HG03342 (cell line): Measurements from ENCODE around the gene PSMD1.

Experiments
- ATAC-seq: cut with Tn5 transposase; IDR thresholded peaks from one replicate; pipeline ENCODE4 v1.9.1; 2021; ENCODE audit warnings: mild to moderate bottlenecking, moderate library complexity; ENCODE audit not compliant: unreplicated experiment

PSMD1 gene

DNA sequence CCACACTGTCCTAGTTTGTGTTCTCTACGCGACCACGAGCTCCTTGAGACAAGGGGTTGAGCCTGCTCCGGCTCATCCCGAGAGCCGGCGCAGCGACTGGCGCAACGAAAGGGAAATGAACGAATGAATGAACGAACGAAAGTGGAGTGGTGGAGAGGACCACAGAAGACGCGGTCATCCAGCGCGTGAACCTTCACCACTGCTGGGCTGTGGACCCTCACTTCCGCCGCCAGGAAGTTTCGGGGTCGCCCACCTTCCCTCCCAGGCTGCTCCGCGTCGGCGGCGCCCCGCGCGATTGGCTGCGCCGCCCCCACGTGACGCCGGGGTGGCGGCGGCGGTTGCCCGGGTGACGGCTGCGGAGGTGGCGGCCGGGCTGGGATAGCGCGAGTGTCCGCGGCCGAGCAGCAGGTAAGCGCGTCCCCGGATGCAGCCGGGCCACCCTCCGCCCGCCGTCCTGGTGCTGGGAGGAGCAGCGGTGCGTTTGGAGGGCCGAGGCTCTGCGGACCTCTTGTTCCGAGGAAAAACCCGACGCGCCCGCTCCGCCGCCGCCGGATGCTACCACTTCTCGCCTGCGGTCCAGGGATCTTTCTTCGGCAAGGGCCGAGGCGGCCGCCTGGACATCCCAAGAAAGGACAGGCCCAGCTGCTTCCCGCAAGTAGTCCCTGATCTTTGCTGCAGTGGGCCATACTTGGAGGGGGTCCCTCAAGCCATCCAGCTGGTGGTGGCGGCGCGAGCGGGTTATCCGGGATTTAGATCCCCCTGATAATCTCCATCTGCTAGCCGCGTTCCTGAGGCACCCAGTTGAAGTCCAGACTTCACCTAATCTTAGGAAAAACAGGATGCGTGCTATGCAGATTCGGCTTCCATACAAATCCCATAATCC lies 141.9 kb downstream of the PSMD1 start, which contains the start of gene ARMC9:
Gene ARMC9, plus strand, starts transcription at position 341 of the 883 bp plus-strand sequence. CDS start 7,608 bp downstream, outside the sequence.
- peak; percentile 97 for ATAC-seq

DNA sequence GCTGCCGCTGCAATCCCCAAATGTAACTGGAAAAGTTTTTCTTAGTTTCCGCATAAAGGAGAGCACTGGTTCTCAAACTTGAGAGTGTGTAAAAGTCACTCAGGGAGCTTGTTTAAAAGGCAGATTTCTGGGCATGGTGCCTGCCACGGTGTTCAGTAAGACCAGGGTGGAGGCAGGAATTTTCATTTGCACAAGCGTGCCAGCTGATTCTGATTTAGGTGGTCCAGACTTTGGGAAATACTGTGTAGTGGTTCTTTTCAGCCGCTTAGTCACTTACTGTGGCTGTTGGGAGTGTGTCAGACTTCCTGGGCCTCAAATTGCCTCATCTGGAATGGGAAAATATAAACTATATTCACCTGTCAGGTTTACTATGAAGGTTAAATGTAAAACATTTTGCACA lies 142.6 kb downstream of the PSMD1 start:
- ATAC-seq, result no peak

DNA sequence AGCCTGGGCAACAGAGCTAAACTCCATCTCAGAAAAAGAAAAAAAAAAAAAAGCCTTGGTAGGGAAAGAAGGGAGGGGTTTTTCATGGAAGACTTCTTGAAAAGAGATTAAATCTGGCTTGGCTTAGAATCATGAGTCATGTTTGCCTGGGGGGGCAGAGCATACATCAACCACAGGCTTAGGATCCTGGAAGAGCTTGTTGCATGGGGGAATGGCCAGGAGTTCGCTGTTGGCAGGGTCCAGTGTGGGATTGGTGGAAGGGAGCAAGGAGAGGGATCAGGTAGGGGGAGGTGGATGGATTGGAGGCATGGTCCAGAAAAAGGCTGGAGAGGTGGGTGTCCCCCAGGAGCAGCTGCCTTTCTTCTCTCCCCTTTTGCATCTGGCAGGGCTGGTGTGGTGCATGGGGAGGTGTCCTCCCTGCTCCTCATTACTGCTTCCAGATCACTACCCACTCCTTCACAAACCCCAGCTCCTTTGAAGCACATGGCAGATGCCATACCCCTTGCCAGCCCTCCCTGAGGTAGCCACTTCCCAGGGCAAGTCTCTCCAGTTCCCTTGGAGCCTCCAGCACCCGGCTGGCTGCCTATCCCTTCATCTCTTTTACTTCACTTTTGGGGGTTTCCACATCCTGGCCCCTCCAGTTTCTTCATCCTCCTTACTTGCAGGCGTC lies 144.3 kb downstream of the PSMD1 start:
- ATAC-seq, result no peak

DNA sequence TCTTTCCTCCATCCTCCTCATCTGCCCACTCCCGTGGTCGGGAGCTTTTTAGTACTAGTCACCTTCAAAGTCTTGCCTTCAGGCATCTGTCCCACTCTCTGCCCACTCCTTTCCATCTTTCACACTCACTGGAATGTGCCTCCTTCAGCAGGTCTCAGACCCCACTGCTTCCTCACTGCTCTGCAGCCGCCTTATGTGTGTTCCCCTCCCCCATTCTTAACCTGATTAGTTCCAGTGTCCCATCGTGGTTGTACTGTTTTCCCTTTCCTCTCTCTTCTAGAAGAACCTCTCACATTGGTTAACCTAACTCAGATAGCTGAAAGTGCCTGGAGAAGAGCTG lies 144.8 kb downstream of the PSMD1 start:
- ATAC-seq, result no peak

DNA sequence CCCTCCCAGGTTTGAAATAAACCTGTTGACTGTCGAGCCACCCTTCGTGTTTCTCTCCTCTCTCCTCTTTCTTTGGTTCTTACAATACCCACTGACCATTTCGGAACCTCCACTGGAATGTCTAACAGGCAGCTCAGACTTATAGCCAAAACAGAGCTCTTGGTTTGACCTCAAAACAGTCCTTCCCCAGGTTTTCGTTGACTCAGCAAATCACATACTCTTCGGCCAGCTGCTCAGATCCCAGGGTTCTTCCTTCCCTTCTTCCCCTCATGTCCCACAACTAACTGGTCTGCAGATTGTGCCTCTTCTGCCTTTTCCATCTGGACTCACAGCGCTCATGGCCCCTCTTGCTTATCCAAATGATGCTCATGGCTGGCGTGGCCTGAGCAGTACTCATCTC lies 146.4 kb downstream of the PSMD1 start:
- ATAC-seq, result no peak

DNA sequence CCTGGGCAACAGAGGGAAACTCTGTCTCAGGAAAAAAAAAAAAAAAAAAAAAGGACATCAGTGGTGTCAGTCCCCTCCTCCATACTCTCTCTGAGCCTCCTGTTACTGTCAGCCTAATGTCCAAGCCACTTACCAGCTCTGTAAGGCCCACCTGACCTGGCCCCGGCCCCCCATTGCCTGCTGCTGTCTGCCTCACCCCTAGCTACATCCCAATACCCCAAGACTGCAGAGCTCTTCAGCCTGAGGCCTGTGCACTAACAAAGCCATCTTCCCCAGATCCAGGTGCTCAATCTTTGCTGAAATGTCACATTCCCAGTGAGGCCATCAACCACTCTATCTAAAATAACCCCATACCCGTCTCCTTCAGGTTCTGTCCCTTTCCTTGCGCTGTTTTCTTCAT lies 147.5 kb downstream of the PSMD1 start:
- ATAC-seq, result no peak

DNA sequence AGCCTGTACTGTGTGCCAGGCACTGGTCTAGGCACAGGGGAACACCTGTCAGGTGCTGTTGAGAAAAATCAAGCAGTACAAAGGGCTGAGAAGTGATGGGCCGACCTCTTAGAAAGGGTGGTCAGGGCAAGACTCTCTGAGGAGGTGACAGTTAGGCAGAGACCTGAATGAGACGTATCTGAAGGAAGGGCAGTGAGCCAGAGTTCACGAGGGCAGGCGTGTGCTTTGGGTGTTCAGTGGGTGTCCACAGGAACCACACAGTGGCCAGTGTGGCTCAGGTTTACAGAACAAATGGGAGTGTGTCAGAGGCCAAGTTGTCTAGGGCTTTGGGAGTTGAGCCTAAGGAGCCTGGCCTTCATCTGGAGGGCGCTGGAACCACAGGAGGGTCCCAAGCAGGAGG lies 147.9 kb downstream of the PSMD1 start:
- no peak for ATAC-seq

DNA sequence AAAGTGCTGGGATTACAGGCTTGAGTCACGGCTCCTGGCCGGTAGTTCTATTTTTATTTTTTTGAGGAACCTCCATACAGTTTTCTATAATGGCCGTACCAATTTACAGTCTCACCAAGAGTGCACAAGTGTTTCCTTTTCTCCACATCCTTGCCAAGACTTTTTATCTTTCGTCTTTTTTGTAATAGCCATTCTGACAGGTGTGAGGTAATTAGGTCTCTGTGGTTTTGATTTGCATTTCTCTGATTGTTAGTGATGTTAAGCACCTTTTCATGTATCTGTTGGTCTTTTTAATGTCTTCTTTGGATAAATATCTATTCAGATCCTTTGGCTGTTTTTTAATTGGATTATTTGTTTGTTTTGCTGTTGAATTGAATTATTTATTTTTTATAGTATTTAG lies 151.1 kb downstream of the PSMD1 start:
- ATAC-seq, result no peak

DNA sequence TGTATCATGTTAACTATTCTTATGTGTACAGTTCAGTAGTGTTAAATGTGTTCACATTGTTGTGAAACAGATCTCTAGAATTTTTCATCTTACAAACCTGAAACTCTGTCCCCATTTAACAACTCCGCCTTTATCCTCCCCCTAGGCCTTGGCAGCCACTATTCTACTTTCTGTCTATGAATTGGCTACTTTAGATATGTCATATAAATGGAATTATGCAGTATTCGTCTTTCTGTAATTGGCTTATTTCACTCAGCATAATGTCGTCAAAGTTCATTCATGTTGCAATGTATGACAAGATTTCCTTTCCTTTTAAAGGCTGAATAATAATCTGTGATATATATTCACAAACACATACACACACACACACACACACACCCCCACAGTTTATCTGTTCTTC lies 154.1 kb downstream of the PSMD1 start:
- no peak for ATAC-seq

DNA sequence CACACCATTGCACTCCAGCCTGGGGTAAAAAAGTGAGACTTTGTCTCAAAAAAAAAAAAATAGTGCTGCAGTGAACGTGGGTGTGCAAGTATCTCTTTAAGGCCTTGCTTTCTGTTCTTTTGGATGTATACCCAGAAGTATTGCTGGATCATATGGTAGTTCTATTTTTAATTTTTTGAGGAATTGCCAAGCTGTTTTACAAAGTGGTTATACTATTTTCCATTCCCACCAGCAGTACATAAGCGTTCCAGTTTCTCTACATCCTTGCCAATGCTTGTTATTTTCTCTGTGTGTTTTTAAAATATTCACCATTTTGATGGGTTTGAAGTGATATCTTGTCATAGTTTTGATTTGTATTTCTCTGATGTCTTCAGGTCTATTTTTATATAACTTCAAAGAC lies 154.8 kb downstream of the PSMD1 start:
- ATAC-seq, result no peak

DNA sequence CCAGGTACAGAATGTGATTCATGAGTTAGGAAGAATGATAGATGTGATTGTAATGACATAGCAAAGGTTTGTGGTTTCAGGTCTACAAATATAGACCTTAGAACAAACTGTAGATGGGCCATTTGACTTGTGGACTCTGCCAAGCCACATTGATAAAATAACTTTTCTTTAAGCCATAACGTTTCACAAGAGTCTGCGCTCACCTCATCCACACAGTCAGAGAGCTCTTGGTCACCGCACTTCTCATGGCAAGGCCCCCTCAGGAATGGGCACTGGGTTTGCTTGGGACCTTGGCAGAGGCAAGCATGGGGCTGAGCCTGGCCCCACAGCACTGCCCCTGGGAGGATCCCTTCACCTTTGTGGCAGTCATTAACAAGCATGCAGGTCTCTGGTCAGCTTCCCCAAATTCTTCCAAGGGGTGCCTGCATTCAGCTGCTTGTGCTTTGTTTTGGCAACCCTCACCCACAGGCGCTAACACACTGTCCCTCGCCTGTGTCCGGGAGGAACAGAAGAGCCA lies 155.7 kb downstream of the PSMD1 start:
- no peak for ATAC-seq

DNA sequence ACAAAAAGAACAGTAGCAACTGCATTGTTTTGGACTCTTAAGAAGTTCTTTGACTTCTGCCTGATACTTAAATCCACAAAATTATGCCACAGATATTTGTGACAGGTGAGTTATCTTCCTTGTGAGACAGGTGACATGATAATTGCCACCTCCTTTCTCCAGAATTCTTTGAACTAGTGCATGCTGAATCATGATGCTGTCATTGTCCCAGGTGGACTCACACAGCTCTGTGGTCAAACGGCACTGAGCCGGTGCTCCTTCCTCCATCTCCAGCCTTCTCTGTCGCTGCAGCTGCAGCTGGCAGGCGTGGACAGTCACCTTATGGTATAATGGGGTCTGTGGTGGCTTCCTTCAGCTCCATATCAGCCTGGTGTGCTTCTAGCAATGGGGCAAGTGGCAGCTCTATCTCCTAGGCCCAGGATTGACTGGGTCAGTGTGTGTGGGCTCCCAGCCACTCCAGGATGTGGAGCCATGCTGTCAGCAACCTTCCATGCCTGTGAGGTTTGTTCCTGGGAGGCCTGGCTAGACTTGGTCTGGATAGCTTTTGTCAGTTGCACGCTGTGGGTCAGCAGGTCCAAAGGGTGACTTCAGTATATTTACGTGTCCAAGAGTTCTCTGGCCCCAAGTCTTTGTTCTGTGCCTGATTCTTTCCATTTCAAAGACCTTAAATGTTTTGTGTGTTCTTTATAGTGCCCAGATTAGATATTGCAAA lies 157.4 kb downstream of the PSMD1 start:
- ATAC-seq, result no peak

DNA sequence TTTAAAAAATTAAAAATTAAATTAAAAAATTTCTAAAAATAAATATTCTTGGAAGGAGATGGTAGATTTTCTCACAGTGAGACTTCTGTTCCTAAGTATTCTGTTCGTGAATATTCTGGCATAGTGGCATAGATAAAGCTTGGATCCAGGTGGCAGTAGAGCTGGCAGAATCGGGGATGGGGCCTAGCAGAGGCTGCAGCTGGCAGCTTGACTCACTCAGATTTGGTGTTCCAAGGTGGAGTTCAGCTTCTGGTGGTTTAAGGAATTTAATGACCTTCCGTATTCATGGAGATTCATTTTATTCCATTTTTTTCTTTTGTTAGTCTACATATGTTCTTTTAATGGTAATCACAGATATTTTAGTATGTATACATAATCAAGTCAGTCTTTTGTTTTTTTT lies 161.7 kb downstream of the PSMD1 start:
- no peak for ATAC-seq

DNA sequence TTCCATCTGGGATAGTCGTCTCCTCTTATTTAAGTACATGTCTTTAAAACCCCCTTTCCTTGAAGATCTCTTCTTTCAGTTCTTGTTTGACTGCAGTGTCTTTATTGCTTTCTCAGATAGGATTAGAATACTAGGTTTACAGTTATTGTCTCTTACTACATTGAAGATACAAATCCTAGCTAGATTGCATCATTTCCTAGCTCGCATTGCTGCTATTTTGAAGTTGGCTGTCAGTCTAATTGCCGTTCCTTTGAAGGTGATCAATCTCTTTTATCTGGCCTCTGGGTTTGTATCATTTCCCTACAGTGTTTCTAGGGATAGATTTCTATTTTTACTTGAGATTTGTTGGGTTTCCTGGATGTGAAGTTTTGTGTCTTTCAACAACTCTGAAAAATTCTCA lies 162.6 kb downstream of the PSMD1 start:
- no peak for ATAC-seq

DNA sequence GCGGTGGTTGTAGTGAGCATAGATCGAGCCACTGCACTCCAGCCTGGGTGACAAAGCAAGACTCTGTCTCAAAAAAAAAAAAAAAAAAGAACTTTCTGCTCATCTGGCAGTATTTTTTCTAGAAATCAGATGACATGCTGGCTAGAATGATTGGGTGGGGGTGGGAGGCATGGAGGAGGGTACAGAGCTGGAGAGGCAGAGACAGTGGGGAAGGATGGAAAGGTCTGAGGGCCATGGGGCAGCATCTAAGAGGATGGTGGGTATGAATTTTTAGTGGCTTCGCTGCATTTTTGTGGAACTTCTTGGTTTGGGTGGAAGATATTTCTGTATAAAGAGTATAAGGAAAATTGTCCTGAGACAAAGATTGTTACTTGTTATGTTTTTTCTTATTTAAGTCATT lies 165.1 kb downstream of the PSMD1 start:
- no peak for ATAC-seq
